SK-N-SH (cell line): ENCODE results near the gene NRG3. TPM values are rescaled to one million over a fixed set of nuclear protein-coding genes. Genes with fewer than 3 reads are reported as not detected.

Experiments used
- CTCF ChIA-PET: fragments of 300-600, 350-600 bp; formaldehyde crosslinking; extraction: SDS; loops from one replicate; lab custom pipeline; 2021; lab: Yijun Ruan, JAX
- POLR2A ChIA-PET: fragments of 350-600 bp; sonication (Branson Sonifier 250); formaldehyde crosslinking; extraction: SDS; loops from one replicate; lab custom pipeline; 2020; ENCODE audit warnings: antibody characterized with exemption, inconsistent platforms; lab: Yijun Ruan, JAX
- DNase-seq: peaks from one replicate; pipeline ENCODE4 v3.0.0; 2012
- H2AFZ ChIP-seq: fragments of 200-600 bp; sonication (generic); 2 replicates; pipeline ENCODE4 v1.8.1; 2016; ENCODE audit warnings: antibody characterized with exemption, mild to moderate bottlenecking, low read depth
- H3F3A ChIP-seq: fragments of 200-600 bp; sonication (generic); replicated peaks from 2 replicates; pipeline ENCODE3; 2016; ENCODE audit warnings: antibody characterized with exemption, mild to moderate bottlenecking; ENCODE audit not compliant: insufficient read depth
- H3K27ac ChIP-seq, 2 experiments: fragments of 200-500 bp in 1 of 2; fragments of 200-600 bp in 1 of 2; sonication (Bioruptor generic) in 1 of 2; sonication (generic), shearing (Covaris generic) in 1 of 2; 2 replicates each; pipeline versions ENCODE4 v1.5.1 to v1.6.1; 2014 to 2016; ENCODE audit warnings: low read depth in 2 of 2, inconsistent platforms in 1 of 2, low read length in 1 of 2, mild to moderate bottlenecking in 1 of 2, mixed read lengths in 1 of 2
- H3K27me3 ChIP-seq: fragments of 200-600 bp; sonication (generic), shearing (Covaris generic); 2 replicates; pipeline ENCODE4 v1.6.1; 2016; ENCODE audit warnings: mixed run types; ENCODE audit not compliant: insufficient read depth
- H3K36me3 ChIP-seq, 2 experiments: fragments of 200-500 bp in 1 of 2; fragments of 200-600 bp in 1 of 2; sonication (Bioruptor generic) in 1 of 2; sonication (generic) in 1 of 2; replicated peaks in 1 of 2; 2 replicates each; pipeline versions ENCODE3 to v1.5.1; 2014 to 2016; ENCODE audit warnings: low read length in 1 of 2, mild to moderate bottlenecking in 1 of 2; ENCODE audit not compliant: insufficient read depth in 2 of 2, control insufficient read depth in 1 of 2
- H3K4me1 ChIP-seq, 2 experiments: fragments of 200-500 bp in 1 of 2; fragments of 200-600 bp in 1 of 2; sonication (Bioruptor generic) in 1 of 2; sonication (generic), shearing (Covaris generic) in 1 of 2; 2 replicates each; pipeline versions ENCODE4 v1.5.1 to v1.6.1; 2014 to 2016; ENCODE audit warnings: low read depth in 1 of 2, low read length in 1 of 2, mixed run types in 1 of 2; ENCODE audit not compliant: insufficient read depth in 2 of 2, control insufficient read depth in 1 of 2
- H3K4me2 ChIP-seq: fragments of 200-600 bp; sonication (generic), shearing (Covaris generic); 2 replicates; pipeline ENCODE4 v1.6.1; 2017; ENCODE audit warnings: mixed run types
- H3K4me3 ChIP-seq, 2 experiments: fragments of 200-500 bp in 1 of 2; fragments of 200-600 bp in 1 of 2; sonication (Bioruptor generic) in 1 of 2; sonication (generic), shearing (Covaris generic) in 1 of 2; 2 replicates each; pipeline versions ENCODE4 v1.5.1 to v1.8.1; 2014 to 2016; ENCODE audit warnings: low read depth in 2 of 2, inconsistent platforms in 1 of 2, low read length in 1 of 2, mild to moderate bottlenecking in 1 of 2, mixed read lengths in 1 of 2, moderate library complexity in 1 of 2
- H3K79me2 ChIP-seq: fragments of 200-600 bp; sonication (generic); 2 replicates; pipeline ENCODE4 v1.8.1; 2017; ENCODE audit warnings: mild to moderate bottlenecking; ENCODE audit not compliant: insufficient read depth
- H3K9ac ChIP-seq: fragments of 200-600 bp; sonication (generic); 2 replicates; pipeline ENCODE4 v1.6.1; 2017; ENCODE audit warnings: mixed run types
- H3K9me2 ChIP-seq: fragments of 200-600 bp; sonication (generic); 2 replicates; pipeline ENCODE4 v1.6.1; 2017; ENCODE audit warnings: mixed run types
- H3K9me3 ChIP-seq: fragments of 200-600 bp; sonication (generic); 2 replicates; pipeline ENCODE4 v1.6.1; 2017; ENCODE audit warnings: mixed run types, mild to moderate bottlenecking, moderate library complexity
- H4K20me1 ChIP-seq: fragments of 200-600 bp; sonication (generic); 2 replicates; pipeline ENCODE4 v1.6.1; 2017; ENCODE audit warnings: mild to moderate bottlenecking, mixed run types; ENCODE audit not compliant: insufficient read depth
- CHD2 ChIP-seq: fragments of 150-350 bp; IDR thresholded peaks from 2 replicates; pipeline ENCODE4 v1.6.1; 2018; ENCODE audit warnings: low read length; ENCODE audit not compliant: partially characterized antibody
- CTCF ChIP-seq: fragments of 200-600 bp; sonication (generic); IDR thresholded peaks from 2 replicates; pipeline ENCODE4 v1.6.1; 2017; ENCODE audit warnings: antibody characterized with exemption, mild to moderate bottlenecking, moderate library complexity
- ELF1 ChIP-seq: IDR thresholded peaks from 2 replicates; pipeline ENCODE4 v1.4.0; 2012
- EP300 ChIP-seq, 2 experiments: IDR thresholded peaks; 2 replicates each; pipeline versions ENCODE4 v1.4.0 to v1.6.1; 2012; ENCODE audit warnings: borderline replicate concordance in 1 of 2, low read depth in 1 of 2, low read length in 1 of 2
- EZH2phosphoT487 ChIP-seq: fragments of 200-600 bp; sonication (generic); IDR thresholded peaks from 2 replicates; pipeline ENCODE4 v1.6.1; 2017; ENCODE audit warnings: low read depth, mixed run types, mild to moderate bottlenecking, antibody characterized with exemption, moderate library complexity, borderline replicate concordance
- FOXJ3 ChIP-seq: sonication (generic); formaldehyde crosslinking; IDR thresholded peaks from 2 replicates; pipeline ENCODE4 v1.5.1; 2020; ENCODE audit warnings: mild to moderate bottlenecking, missing genetic modification reagents
- GATA2 ChIP-seq: sonication (generic); formaldehyde crosslinking; IDR thresholded peaks from 2 replicates; pipeline ENCODE4 v1.5.0; 2020; ENCODE audit warnings: mild to moderate bottlenecking, missing genetic modification reagents
- IRF3 ChIP-seq: fragments of 150-350 bp; IDR thresholded peaks from 2 replicates; pipeline ENCODE4 v1.6.1; 2016; ENCODE audit warnings: mild to moderate bottlenecking, low read depth, low read length
- MEF2A ChIP-seq: IDR thresholded peaks from 2 replicates; pipeline ENCODE4 v1.4.0; 2012; ENCODE audit warnings: low read depth, borderline replicate concordance
- MXI1 ChIP-seq: IDR thresholded peaks from 2 replicates; pipeline ENCODE4 v1.6.1; 2012; ENCODE audit warnings: mild to moderate bottlenecking, low read depth, low read length, improper control_type of control experiment
- NFIC ChIP-seq: IDR thresholded peaks from 2 replicates; pipeline ENCODE4 v1.4.0; 2012; ENCODE audit warnings: borderline replicate concordance
- NRF1 ChIP-seq: IDR thresholded peaks from 2 replicates; pipeline ENCODE4 v1.6.1; 2012; ENCODE audit warnings: low read depth, mild to moderate bottlenecking, low read length
- POLR2AphosphoS5 ChIP-seq: IDR thresholded peaks from 2 replicates; pipeline ENCODE4 v1.6.1; 2012; ENCODE audit warnings: low read depth, low read length
- RAD21 ChIP-seq: IDR thresholded peaks from 2 replicates; pipeline ENCODE4 v1.6.1; 2012; ENCODE audit warnings: mild to moderate bottlenecking, low read length
- RCOR1 ChIP-seq: fragments of 150-350 bp; IDR thresholded peaks from 2 replicates; pipeline ENCODE4 v1.6.1; 2017; ENCODE audit warnings: antibody characterized with exemption, low read length
- RXRA ChIP-seq: IDR thresholded peaks from 2 replicates; pipeline ENCODE4 v1.4.0; 2012; ENCODE audit warnings: low read depth, mild to moderate bottlenecking, borderline replicate concordance
- SIN3A ChIP-seq: IDR thresholded peaks from 2 replicates; pipeline ENCODE4 v1.6.1; 2012; ENCODE audit warnings: low read depth, mild to moderate bottlenecking, low read length, moderate library complexity, borderline replicate concordance
- TCF12 ChIP-seq: IDR thresholded peaks from 2 replicates; pipeline ENCODE4 v1.4.0; 2012
- TEAD4 ChIP-seq: IDR thresholded peaks from 2 replicates; pipeline ENCODE4 v1.4.0; 2012; ENCODE audit warnings: mild to moderate bottlenecking, borderline replicate concordance; ENCODE audit not compliant: insufficient read depth
- USF1 ChIP-seq: IDR thresholded peaks from 2 replicates; pipeline ENCODE4 v1.4.0; 2012; ENCODE audit warnings: low read depth, borderline replicate concordance
- WGBS: methylation state at CpG from one replicate; pipeline ENCODE4 v1.1.6; 2017; ENCODE audit warnings: low lambda C conversion rate; 5-methylcytosine and 5-hydroxymethylcytosine counted together
- polyA plus RNA-seq, 3 experiments: library from polyadenylated mRNA; depleted of rRNA; stranded (reverse); fragments of >200 nt; gene quantifications; 2 replicates each; pipeline ENCODE4 v1.2.3, GENCODE V29; 2012

Gene NRG3
- polyA plus RNA-seq, 1 of the 3 experiments (the other 2 are of a cell fraction): 0.03 TPM

- Histone ChIP-seq H3K36me3 (no peaks in the 10 kb centered on the region), H3K79me2 (no peaks in the 10 kb centered on the region)
These were observed 716.4 kb downstream of the NRG3 start for GRCh38 chr10:82591421-82591820.

GRCh38 chr10:82597840-82598239 is 722.8 kb downstream of the NRG3 start:
- no peaks in the 10 kb centered on the region for H4K20me1 ChIP-seq
- H2AFZ ChIP-seq: no peak overlapping the region
- no peaks in the 10 kb centered on the region for H3K27me3 ChIP-seq
- no peaks in the 10 kb centered on the region for H3F3A ChIP-seq
- TF ChIP-seq FOXJ3 (CRISPR knock-in tag): no peak
- 81% methylated on average over 7 of the region's 7 CpGs for WGBS
- no peaks in the 10 kb centered on the region for H3K79me2 ChIP-seq
- H3K36me3 ChIP-seq: no peaks in the 10 kb centered on the region
- no peaks in the 10 kb centered on the region for H3K4me1 ChIP-seq
- H3K9ac ChIP-seq: no peak overlapping the region
- no peak overlapping the region for H3K27ac ChIP-seq
- no peak overlapping the region for H3K4me3 ChIP-seq
- no peaks in the 10 kb centered on the region for H3K9me3 ChIP-seq
- ChIA-PET POLR2A (no interaction called here), CTCF (no interaction called here)
- no peaks in the 10 kb centered on the region for H3K9me2 ChIP-seq
- no peak for DNase-seq
- H3K4me2 ChIP-seq: no peak overlapping the region

More at GRCh38 chr10:82591421-82591820, 716.4 kb downstream of the NRG3 start:
- H3K4me2 ChIP-seq: no peak overlapping the region
- no peaks in the 10 kb centered on the region for H3K4me1 ChIP-seq
- no peaks in the 10 kb centered on the region for H3K9me2 ChIP-seq
- ChIA-PET POLR2A (no interaction called here), CTCF (no interaction called here)
- no peak for TF ChIP-seq RCOR1
- TF ChIP-seq RAD21: no peak
- no peak overlapping the region for H3K4me3 ChIP-seq
- H3K9ac ChIP-seq: no peak overlapping the region
- no peak overlapping the region for H2AFZ ChIP-seq
- H3K9me3 ChIP-seq: no peaks in the 10 kb centered on the region
- H3F3A ChIP-seq: no peaks in the 10 kb centered on the region
- 63% methylated on average over 2 of the region's 2 CpGs for WGBS
- no peak for DNase-seq
- no peak overlapping the region for H3K27ac ChIP-seq
- no peaks in the 10 kb centered on the region for H3K27me3 ChIP-seq
- H4K20me1 ChIP-seq: no peaks in the 10 kb centered on the region

- POLR2A ChIA-PET: no interaction called here
- TF ChIP-seq NFIC: 0 out of 2 replicates have a peak, but pooled peaks have one; percentile 21
- no peak for TF ChIP-seq MXI1
- TF ChIP-seq NRF1: no peak
- TF ChIP-seq EZH2phosphoT487: no peak
- no peak for TF ChIP-seq MEF2A
- no peak for TF ChIP-seq TEAD4
- TF ChIP-seq EP300 (IDR thresholded peaks at IDR 0.05; ENCODE audit: borderline replicate concordance in 1 of 2, low read depth in 1 of 2, low read length in 1 of 2): peak in 1 of 2 experiments; percentile 35; a peak in 1 of 4 replicates
- no peak for TF ChIP-seq USF1
- TF ChIP-seq SIN3A: no peak
- TF ChIP-seq GATA2 (CRISPR knock-in tag): peak; percentile 13; the same call in 1 of the 2 replicates
- no peak for TF ChIP-seq FOXJ3 (CRISPR knock-in tag)
- TF ChIP-seq RXRA: no peak
- no peak for TF ChIP-seq TCF12
- no peak for TF ChIP-seq IRF3
- no peak for TF ChIP-seq CTCF
- no peak for TF ChIP-seq ELF1
- TF ChIP-seq CHD2: no peak
- no peak for TF ChIP-seq POLR2AphosphoS5
These were observed 734.9 kb downstream of the NRG3 start for GRCh38 chr10:82609845-82610244.

More at GRCh38 chr10:82609845-82610244, 734.9 kb downstream of the NRG3 start:
- CTCF ChIA-PET: no interaction called here
- Histone ChIP-seq H3F3A (no peaks in the 10 kb centered on the region), H3K4me2 (no peak overlapping the region), H3K9me3 (peaks cover 9% of the 10 kb centered on the region; the same call in 1 of the 2 replicates), H3K9me2 (no peaks in the 10 kb centered on the region), H3K27me3 (no peaks in the 10 kb centered on the region), H3K9ac (no peak overlapping the region), H3K4me3 (no peak overlapping the region), H3K79me2 (no peaks in the 10 kb centered on the region), H3K27ac (peak overlapping the region in 1 of 2 experiments; percentile 16; a peak in 1 of 4 replicates), H3K4me1 (peaks cover 0 to 3% of the 10 kb centered on the region in 2 experiments; a peak in 1 of 4 replicates), H2AFZ (no peak overlapping the region), H3K36me3 (no peaks in the 10 kb centered on the region), H4K20me1 (no peaks in the 10 kb centered on the region)
- peak; percentile 28 for DNase-seq
- WGBS: 56% methylated on average over 3 of the region's 3 CpGs
